B cell (primary cell): Measurements from ENCODE around the gene LMAN2.

Experiments used
- CTCF ChIP-seq: fragments of 200-600 bp; IDR thresholded peaks from one replicate; pipeline ENCODE4 v1.8.0; 2022; ENCODE audit warnings: antibody characterized with exemption, mild to moderate bottlenecking
- EZH2 ChIP-seq: IDR thresholded peaks from 2 replicates; pipeline ENCODE4 v1.6.1; 2012; ENCODE audit warnings: borderline replicate concordance, low read depth, mild to moderate bottlenecking, moderate library complexity, low read length; ENCODE audit not compliant: insufficient read depth, poor library complexity, severe bottlenecking

GRCh38 chr5:177319913-177320588, 31.4 kb downstream of the LMAN2 start:
- TF ChIP-seq CTCF (no peak), EZH2 (no peak)
